ENCODE measurements around the gene LRG1.

DNA sequence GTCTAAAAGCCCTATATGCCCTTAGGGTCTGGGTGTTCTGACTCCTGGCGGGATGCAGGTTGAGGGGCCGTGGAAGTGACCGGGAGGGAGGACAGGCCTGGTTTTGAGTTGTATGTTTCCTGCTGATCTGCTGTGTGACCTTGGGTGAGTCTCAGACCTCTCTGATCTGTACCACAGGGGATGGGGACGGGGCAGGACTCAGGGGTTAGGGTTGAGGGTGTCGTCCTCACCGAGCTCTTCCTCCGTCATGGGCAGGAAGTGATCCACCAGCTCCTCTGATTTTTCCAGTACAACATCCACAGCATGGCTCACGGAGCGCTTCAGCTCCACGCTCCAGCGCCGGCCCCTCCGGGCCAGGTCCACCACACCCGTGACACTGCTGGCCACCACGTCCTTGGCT, 11.0 kb downstream of the LRG1 start:
- TF ChIP-seq, protein P1, sequence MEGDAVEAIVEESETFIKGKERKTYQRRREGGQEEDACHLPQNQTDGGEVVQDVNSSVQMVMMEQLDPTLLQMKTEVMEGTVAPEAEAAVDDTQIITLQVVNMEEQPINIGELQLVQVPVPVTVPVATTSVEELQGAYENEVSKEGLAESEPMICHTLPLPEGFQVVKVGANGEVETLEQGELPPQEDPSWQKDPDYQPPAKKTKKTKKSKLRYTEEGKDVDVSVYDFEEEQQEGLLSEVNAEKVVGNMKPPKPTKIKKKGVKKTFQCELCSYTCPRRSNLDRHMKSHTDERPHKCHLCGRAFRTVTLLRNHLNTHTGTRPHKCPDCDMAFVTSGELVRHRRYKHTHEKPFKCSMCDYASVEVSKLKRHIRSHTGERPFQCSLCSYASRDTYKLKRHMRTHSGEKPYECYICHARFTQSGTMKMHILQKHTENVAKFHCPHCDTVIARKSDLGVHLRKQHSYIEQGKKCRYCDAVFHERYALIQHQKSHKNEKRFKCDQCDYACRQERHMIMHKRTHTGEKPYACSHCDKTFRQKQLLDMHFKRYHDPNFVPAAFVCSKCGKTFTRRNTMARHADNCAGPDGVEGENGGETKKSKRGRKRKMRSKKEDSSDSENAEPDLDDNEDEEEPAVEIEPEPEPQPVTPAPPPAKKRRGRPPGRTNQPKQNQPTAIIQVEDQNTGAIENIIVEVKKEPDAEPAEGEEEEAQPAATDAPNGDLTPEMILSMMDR (conservative IDR thresholded peaks at IDR 0.05; ENCODE audit: low read depth, low read length), result no peak
- TF ChIP-seq EZH2 (IDR thresholded peaks at IDR 0.05; ENCODE audit: borderline replicate concordance, low read depth, low read length, poor library complexity, severe bottlenecking), result no peak

Data from A673 (cell line).